ENCODE data around the gene PPP2R5B.

DNA sequence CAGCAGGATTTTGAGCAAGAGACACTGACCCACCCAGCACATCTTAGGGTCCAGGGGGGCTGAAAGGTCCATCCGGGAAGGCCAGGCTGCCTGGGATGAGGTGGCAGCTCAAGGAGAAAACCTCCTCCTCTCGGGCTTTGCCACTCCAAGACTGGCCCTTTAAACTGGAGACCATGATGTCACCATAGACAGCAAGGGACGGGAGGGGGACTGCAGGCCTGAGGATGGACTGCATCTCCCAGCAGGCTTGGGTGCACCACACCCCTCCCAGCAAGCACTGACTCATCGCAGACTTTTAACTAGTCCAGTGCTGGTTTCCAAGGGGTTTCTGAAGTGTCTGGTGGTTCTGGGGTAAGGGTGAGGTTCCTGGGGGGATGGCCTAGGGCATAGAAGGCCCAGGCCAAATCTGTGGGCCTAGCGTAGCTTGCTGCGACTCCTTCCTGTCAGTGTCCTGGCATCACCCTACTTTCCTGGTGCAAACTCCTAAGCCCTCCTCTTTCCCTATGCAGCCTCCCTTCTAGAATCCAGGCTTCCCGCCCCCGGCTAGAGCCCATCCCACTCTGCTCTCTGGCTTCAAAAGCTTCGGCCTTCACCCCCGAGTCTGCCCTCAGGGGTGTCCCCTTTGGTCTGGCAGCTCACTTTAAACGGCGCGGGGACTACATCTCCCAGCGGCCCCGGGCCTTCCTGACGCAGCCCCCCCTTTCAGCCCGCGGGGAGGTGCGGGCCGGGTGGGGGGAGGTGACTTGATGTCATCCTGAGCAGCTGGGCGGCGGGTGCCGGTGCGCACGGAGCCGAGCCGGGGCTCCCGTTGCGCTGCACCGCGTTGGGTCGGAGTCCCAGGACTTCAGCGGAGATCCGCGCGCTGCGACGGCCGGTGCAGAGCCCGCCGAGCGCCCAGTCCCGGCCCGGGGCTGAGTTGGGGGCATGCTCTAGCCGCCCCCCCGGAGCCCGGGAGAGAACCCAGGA is at the start of gene PPP2R5B:
- TF ChIP-seq EZH2 (IDR thresholded peaks at IDR 0.05) (no peak), EZH2phosphoT487 (IDR thresholded peaks at IDR 0.05) (no peak)
